ENCODE measurements around the gene NFIX.

- TF ChIP-seq, protein P1, sequence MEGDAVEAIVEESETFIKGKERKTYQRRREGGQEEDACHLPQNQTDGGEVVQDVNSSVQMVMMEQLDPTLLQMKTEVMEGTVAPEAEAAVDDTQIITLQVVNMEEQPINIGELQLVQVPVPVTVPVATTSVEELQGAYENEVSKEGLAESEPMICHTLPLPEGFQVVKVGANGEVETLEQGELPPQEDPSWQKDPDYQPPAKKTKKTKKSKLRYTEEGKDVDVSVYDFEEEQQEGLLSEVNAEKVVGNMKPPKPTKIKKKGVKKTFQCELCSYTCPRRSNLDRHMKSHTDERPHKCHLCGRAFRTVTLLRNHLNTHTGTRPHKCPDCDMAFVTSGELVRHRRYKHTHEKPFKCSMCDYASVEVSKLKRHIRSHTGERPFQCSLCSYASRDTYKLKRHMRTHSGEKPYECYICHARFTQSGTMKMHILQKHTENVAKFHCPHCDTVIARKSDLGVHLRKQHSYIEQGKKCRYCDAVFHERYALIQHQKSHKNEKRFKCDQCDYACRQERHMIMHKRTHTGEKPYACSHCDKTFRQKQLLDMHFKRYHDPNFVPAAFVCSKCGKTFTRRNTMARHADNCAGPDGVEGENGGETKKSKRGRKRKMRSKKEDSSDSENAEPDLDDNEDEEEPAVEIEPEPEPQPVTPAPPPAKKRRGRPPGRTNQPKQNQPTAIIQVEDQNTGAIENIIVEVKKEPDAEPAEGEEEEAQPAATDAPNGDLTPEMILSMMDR (optimal IDR thresholded peaks at IDR 0.05 in 1 of 3, IDR thresholded peaks at IDR 0.05 in 1 of 3, conservative IDR thresholded peaks at IDR 0.05 in 1 of 3; ENCODE audit: extremely low read depth in 1 of 3, insufficient read depth in 2 of 3, low read length in 3 of 3) = no peak
- no peak for TF ChIP-seq EZH2 (IDR thresholded peaks at IDR 0.05; ENCODE audit: low read length)
Observed at GRCh38 chr19:12983091-12983490, 12.2 kb upstream of the NFIX start.
